Ramos (cell line): ENCODE measurements around the gene CTSO.

ENCODE experiments used
- in situ Hi-C: fragments of 300-500 bp; cut with MboI; formaldehyde crosslinking; loops from one replicate; pipeline ENCODE4 v1.14.3; 2022; ENCODE audit warnings: low sequenced_read_pairs; ENCODE audit not compliant: unreplicated experiment

CTSO gene

DNA sequence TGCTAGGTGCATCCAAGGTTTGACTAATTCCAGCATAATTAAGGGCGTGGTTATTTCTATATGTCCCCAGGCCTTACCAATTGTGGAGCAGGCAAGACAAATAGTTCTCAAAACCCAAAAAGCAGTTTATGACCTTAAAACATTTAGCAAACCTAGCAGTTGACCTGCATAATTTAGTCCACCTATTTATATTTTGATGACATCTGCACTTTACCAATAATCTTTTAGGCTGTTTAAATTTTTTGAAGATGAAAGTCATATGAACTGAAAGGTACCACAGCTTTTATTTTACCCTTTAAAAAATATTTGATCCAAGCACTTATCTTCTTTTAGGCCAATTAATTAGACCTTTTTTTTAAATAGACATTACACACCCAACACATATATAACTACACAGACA is 77.8 kb downstream of the CTSO start:
- in situ Hi-C loops = no loop called here
